ENCODE data around the gene PACSIN2.

The PACSIN2 gene, protein sequence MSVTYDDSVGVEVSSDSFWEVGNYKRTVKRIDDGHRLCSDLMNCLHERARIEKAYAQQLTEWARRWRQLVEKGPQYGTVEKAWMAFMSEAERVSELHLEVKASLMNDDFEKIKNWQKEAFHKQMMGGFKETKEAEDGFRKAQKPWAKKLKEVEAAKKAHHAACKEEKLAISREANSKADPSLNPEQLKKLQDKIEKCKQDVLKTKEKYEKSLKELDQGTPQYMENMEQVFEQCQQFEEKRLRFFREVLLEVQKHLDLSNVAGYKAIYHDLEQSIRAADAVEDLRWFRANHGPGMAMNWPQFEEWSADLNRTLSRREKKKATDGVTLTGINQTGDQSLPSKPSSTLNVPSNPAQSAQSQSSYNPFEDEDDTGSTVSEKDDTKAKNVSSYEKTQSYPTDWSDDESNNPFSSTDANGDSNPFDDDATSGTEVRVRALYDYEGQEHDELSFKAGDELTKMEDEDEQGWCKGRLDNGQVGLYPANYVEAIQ

DNA sequence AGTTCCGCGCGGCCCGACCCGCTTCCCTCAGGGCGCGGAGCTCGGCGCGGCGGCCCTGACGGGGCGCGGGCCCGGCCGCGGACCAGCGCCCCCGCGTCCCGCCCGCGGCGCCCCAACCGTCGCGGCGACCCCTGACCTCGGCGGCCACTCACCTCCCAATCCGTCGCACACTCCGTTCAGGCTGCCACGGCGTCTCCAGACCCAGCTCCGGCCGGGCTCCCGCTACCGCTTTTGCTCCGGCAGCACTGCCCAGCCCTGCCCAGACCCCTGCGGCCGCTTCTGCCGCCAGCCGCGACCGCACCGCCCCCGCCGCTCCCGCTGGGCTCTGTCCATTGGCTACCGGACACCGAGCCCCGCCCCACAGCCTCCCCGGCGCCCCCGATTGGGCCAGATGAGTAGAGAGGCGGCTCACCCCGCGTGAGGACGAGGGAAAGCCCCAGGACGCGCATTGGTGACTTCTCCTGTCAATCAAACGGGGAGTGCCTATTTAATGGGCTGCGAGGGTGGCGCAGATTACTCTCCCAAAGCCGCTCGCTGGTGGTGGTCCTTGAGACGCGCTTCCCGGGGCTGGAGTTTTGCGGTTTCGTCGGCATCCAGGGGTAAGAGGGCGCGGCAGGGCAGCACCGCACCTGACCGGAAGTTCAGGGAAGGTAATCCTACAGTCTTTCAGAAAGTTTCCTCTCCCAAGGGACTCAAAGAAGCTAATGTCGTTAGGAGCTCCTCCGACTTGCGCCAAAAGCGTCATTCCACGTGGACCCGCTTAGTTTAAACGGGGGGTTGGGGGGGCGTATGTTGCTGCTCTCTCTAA lies at the start of gene PACSIN2:
Gene PACSIN2 (minus strand): TSS at position 281 of the 808 bp plus-strand sequence. CDS start 103,069 bp downstream, outside the sequence.
- Histone ChIP-seq H3K27me3 (ENCODE audit: insufficient read depth, low read length) (no peaks in the 10 kb centered on the region), H3K4me3 (ENCODE audit: low read length) (peak within 1 kb of the TSS; percentile 89), H2AFZ (ENCODE audit: low read depth, low read length) (peak within 1 kb of the TSS; percentile 90), H3K9me3 (ENCODE audit: low read length) (no peaks in the 10 kb centered on the region), H3K4me1 (ENCODE audit: insufficient read depth, low read length) (peaks cover 11% of the 10 kb centered on the region), H3K36me3 (ENCODE audit: insufficient read depth, low read length) (no peaks in the 10 kb centered on the region)

DNA sequence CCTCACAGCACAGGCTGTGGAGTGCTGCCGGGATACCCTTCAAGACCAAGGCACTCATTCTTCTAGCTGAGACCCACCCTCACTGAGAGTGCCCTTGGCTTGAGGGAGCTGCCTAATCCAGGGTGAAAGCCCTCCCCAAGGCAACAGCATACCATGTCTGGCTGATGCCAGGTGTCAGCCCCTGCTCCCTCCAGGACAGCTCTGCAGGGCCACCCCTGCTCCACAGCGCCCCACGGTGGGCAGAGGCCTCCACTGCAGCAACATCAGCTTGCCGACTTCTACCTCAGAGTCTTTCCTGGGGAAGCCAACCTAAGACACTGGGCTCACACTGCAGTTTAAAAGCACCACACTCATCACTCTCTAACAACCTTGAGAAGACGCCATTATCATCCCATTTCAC lies 45.2 kb upstream of the PACSIN2 start:
- H2AFZ ChIP-seq (ENCODE audit: low read depth, low read length) = no peak overlapping the region
- H3K4me3 ChIP-seq (ENCODE audit: low read length) = no peak overlapping the region
- H3K36me3 ChIP-seq (ENCODE audit: insufficient read depth, low read length) = peaks cover 34% of the 10 kb centered on the region
- H3K27me3 ChIP-seq (ENCODE audit: insufficient read depth, low read length) = no peaks in the 10 kb centered on the region
- no peaks in the 10 kb centered on the region for H3K9me3 ChIP-seq (ENCODE audit: low read length)
- H3K4me1 ChIP-seq (ENCODE audit: insufficient read depth, low read length) = no peaks in the 10 kb centered on the region

DNA sequence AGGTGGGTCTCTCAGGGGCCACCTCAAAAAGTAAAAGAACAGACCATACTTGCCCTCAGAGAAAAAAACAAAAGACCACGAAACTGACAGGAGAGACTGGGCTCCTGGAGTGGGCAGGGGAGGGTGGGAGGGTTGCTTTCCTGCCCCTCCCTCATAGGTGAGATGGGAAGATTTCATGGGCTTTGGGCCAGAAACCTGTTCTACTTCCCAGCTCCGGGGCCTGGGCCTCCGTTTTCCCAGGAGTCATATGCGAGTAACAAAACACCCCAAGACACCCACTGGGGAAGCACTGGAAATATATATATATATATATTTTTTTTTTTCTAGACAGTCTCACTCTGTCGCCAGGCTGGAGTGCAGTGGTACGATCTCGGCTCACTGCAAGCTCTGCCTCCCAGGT lies 42.7 kb upstream of the PACSIN2 start:
- no peaks in the 10 kb centered on the region for H3K4me1 ChIP-seq (ENCODE audit: insufficient read depth, low read length)
- no peak overlapping the region for H2AFZ ChIP-seq (ENCODE audit: low read depth, low read length)
- no peaks in the 10 kb centered on the region for H3K9me3 ChIP-seq (ENCODE audit: low read length)
- H3K36me3 ChIP-seq (ENCODE audit: insufficient read depth, low read length) = peaks cover 21% of the 10 kb centered on the region
- no peak overlapping the region for H3K4me3 ChIP-seq (ENCODE audit: low read length)
- H3K27me3 ChIP-seq (ENCODE audit: insufficient read depth, low read length) = no peaks in the 10 kb centered on the region

DNA sequence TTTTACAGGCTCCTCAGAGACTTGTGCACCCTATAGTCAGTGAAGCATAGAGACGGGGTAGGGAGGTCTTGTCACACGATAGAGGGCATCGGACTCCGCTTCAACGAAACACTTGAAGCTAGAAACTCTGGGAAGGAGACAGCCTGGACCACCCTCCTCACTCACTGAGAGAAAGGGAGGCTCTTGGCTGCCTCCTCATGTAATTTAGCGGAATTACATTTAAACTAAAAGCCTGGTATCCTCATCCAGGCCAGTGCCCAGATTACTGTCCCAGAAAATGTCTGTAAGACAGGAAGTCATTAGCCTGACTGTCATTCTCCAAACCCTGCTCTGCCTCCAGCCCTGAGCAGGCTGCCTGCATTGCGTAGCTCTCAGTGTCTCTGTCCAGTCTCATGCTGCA lies 38.2 kb upstream of the PACSIN2 start:
- H2AFZ ChIP-seq (ENCODE audit: low read depth, low read length) = no peak overlapping the region
- H3K9me3 ChIP-seq (ENCODE audit: low read length) = no peaks in the 10 kb centered on the region
- no peaks in the 10 kb centered on the region for H3K4me1 ChIP-seq (ENCODE audit: insufficient read depth, low read length)
- H3K4me3 ChIP-seq (ENCODE audit: low read length) = no peak overlapping the region
- no peaks in the 10 kb centered on the region for H3K27me3 ChIP-seq (ENCODE audit: insufficient read depth, low read length)
- peaks cover 16% of the 10 kb centered on the region for H3K36me3 ChIP-seq (ENCODE audit: insufficient read depth, low read length)

DNA sequence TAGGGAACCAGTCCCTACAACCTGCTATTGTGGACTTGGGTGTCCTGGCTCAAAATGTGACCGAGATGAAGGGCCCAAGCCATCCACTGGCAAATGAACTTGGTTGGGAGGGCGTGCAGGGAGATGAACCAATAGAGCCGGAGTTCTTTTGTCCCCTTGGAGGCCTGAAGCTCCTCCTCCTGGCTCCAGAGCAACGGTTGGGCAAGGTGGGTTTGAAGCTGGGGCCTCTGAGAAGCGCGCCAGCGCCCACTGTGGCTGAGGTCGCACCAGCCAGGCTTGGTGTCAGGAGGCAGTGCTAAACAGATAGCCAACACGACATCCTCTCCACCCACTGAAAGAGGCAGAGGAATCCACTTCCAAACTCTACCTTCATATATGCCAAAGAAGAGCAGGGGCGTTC lies 36.0 kb upstream of the PACSIN2 start:
- Histone ChIP-seq H3K27me3 (ENCODE audit: insufficient read depth, low read length) (no peaks in the 10 kb centered on the region), H2AFZ (ENCODE audit: low read depth, low read length) (no peak overlapping the region), H3K4me3 (ENCODE audit: low read length) (no peak overlapping the region), H3K9me3 (ENCODE audit: low read length) (no peaks in the 10 kb centered on the region), H3K4me1 (ENCODE audit: insufficient read depth, low read length) (no peaks in the 10 kb centered on the region), H3K36me3 (ENCODE audit: insufficient read depth, low read length) (peaks cover 14% of the 10 kb centered on the region)

DNA sequence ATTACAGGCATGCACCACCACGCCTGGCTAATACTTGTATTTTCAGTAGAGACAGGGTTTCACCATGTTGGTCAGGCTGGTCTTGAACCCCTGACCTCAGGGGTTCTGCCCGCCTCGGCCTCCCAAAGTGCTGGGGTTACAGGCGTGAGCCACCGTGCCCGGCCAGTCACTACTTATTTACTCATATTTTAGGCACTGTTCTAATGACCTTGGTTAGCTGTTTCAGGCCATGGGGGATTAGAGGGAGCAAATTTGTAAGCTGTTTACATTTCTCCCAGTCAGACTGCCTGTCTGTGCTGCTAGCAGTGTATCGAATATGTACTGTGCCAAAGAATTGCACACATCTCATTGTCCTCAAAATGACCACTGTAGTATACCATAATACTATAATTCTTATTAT lies 32.7 kb upstream of the PACSIN2 start:
- no peak overlapping the region for H2AFZ ChIP-seq (ENCODE audit: low read depth, low read length)
- H3K4me1 ChIP-seq (ENCODE audit: insufficient read depth, low read length) = no peaks in the 10 kb centered on the region
- H3K4me3 ChIP-seq (ENCODE audit: low read length) = no peak overlapping the region
- H3K27me3 ChIP-seq (ENCODE audit: insufficient read depth, low read length) = no peaks in the 10 kb centered on the region
- peaks cover 10% of the 10 kb centered on the region for H3K36me3 ChIP-seq (ENCODE audit: insufficient read depth, low read length)
- H3K9me3 ChIP-seq (ENCODE audit: low read length) = no peaks in the 10 kb centered on the region

DNA sequence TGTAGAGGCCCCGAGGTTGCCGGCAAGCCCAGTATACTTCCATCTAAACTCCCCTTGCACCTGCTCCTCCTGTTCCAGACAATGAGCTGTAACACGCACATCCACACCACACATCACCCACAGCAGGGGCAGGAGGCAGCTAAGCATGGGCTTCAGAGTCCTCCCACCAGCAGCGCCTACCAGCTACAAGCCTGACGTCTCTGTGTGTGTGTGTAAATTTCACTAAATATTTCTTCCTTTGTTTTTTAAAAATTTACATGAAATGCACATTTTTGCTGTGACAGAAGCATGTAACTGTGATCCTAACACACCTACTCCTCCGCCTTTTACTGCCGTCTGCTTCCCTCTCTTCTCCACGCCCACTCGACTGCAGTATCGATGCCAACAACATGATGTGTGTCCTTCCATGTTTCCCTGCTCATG lies 29.4 kb upstream of the PACSIN2 start:
- H2AFZ ChIP-seq (ENCODE audit: low read depth, low read length) = no peak overlapping the region
- H3K4me3 ChIP-seq (ENCODE audit: low read length) = no peak overlapping the region
- no peaks in the 10 kb centered on the region for H3K9me3 ChIP-seq (ENCODE audit: low read length)
- no peaks in the 10 kb centered on the region for H3K36me3 ChIP-seq (ENCODE audit: insufficient read depth, low read length)
- H3K4me1 ChIP-seq (ENCODE audit: insufficient read depth, low read length) = no peaks in the 10 kb centered on the region
- H3K27me3 ChIP-seq (ENCODE audit: insufficient read depth, low read length) = no peaks in the 10 kb centered on the region

DNA sequence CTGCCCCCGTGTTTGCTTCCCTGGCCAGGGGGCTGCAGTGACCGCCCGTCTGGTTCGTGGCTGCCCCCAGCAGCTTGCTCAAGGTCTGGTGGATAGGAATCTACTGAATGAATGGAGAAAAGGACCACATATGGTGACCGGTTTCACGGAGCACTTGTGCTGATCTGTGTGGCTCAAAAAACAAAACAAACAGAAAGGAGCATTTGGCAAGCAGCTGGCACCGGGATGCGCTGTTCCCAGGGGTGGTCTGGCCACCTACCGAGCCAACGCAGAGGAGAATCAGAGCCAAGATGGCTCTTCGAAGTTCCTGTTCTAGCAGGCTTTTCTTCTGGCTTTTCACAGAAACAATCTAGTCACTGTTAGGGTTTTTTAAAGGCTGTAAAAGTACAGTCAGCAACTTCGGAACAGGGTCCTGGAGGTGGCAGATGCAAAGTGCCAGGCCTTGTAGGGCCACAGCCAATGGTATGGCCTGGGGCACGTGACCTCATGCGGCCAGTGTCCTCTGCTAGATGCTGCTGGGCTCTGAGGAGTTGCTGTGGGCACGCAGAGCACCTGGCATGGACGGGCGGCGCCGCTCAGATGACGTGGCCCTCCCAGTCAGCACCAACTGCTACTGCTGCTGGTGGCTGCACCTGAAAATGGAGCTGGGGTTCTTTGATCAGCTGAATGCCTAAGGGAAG lies 27.3 kb upstream of the PACSIN2 start:
- Histone ChIP-seq H3K9me3 (ENCODE audit: low read length) (no peaks in the 10 kb centered on the region), H2AFZ (ENCODE audit: low read depth, low read length) (no peak overlapping the region), H3K4me3 (ENCODE audit: low read length) (no peak overlapping the region), H3K4me1 (ENCODE audit: insufficient read depth, low read length) (no peaks in the 10 kb centered on the region), H3K27me3 (ENCODE audit: insufficient read depth, low read length) (no peaks in the 10 kb centered on the region), H3K36me3 (ENCODE audit: insufficient read depth, low read length) (no peaks in the 10 kb centered on the region)

DNA sequence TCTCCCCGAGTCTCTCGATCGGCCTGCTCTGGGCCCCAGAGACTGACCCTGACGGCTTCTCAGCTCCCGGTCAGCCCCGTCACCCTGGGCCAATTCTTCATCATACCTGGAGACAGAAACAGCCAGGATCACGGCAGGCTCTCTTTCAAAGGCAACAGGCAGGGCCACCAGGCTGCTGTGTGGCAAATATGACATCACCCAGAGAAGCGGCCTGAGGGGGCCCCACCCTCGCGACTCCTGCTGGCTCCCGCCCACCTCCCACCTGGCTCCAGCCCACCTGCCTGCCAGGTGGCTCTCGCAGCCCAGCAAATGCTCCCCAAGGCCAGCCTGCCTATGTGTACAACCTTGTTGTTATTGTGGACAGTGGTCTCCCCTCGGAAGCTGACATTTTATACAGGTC lies 24.9 kb upstream of the PACSIN2 start:
- H3K27me3 ChIP-seq (ENCODE audit: insufficient read depth, low read length) = no peaks in the 10 kb centered on the region
- no peak overlapping the region for H2AFZ ChIP-seq (ENCODE audit: low read depth, low read length)
- no peaks in the 10 kb centered on the region for H3K4me1 ChIP-seq (ENCODE audit: insufficient read depth, low read length)
- H3K9me3 ChIP-seq (ENCODE audit: low read length) = no peaks in the 10 kb centered on the region
- no peaks in the 10 kb centered on the region for H3K36me3 ChIP-seq (ENCODE audit: insufficient read depth, low read length)
- H3K4me3 ChIP-seq (ENCODE audit: low read length) = no peak overlapping the region

DNA sequence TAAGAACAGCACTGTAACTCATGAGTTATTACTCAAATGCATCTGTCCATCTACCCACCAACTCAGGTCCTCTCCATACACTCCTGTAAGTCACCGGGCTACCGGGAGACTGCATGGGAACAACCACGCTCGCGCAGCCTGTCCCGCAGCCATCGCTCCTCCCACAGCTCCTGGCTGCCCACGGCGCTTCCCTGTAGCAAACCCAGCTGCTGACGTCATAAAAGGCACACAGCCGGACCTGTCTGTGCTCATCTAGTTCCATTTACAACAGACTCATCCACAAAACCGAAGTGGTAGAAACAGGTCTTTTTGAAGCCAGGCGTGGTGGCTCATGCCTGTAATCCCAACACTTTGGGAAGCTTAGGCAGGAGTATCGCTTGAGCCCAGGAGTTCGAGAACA lies 23.4 kb upstream of the PACSIN2 start:
- Histone ChIP-seq H2AFZ (ENCODE audit: low read depth, low read length) (no peak overlapping the region), H3K9me3 (ENCODE audit: low read length) (no peaks in the 10 kb centered on the region), H3K27me3 (ENCODE audit: insufficient read depth, low read length) (no peaks in the 10 kb centered on the region), H3K4me3 (ENCODE audit: low read length) (no peak overlapping the region), H3K36me3 (ENCODE audit: insufficient read depth, low read length) (no peaks in the 10 kb centered on the region), H3K4me1 (ENCODE audit: insufficient read depth, low read length) (no peaks in the 10 kb centered on the region)

DNA sequence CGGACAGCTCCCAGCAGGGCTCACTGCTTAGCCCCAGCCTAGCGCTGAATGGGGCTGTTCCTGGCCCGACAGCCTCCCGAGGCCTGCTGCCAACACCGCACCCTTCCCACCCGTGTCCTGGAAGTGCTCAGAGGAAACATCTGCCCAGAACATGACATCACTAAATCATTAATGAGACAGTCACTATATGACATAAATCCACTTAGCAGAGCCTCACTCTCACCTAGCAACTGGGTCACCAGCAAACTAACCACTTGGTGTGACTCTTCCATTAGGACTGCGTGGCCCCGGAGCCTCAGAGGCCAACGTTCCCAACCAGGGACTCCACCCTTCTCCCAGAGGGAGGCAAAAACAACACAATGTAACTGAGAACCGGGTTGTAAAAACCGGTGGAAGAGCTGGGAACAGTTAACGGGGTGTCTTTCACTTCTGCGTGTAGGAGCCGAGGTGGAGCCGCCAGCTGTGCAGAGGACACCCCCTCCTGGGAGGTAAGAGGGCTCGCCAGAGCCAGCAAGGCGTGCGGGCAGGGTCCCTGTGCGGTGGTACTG lies 21.4 kb upstream of the PACSIN2 start:
- Histone ChIP-seq H3K36me3 (ENCODE audit: insufficient read depth, low read length) (no peaks in the 10 kb centered on the region), H3K27me3 (ENCODE audit: insufficient read depth, low read length) (no peaks in the 10 kb centered on the region), H3K9me3 (ENCODE audit: low read length) (no peaks in the 10 kb centered on the region), H3K4me3 (ENCODE audit: low read length) (no peak overlapping the region), H2AFZ (ENCODE audit: low read depth, low read length) (no peak overlapping the region), H3K4me1 (ENCODE audit: insufficient read depth, low read length) (no peaks in the 10 kb centered on the region)

DNA sequence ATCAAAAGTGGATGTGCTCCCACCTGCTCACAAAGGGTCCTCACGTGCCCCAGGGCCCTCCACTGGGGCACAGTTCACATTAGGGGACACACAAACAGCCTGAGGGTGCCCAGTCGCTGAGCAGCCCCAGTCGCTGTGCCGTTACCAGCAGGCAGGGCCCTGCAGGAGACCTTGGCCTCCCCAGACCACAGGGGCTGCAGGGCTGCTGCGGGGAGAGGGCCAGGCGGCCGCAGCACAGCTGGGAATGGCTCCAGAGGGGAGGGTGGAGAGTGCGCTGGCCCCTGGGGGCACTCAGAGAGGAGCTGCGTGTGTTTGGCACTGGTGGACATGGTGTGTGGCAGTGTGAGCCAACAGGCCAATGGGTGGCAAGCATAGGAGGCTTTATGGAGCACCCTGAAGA lies 20.3 kb upstream of the PACSIN2 start:
- no peaks in the 10 kb centered on the region for H3K9me3 ChIP-seq (ENCODE audit: low read length)

DNA sequence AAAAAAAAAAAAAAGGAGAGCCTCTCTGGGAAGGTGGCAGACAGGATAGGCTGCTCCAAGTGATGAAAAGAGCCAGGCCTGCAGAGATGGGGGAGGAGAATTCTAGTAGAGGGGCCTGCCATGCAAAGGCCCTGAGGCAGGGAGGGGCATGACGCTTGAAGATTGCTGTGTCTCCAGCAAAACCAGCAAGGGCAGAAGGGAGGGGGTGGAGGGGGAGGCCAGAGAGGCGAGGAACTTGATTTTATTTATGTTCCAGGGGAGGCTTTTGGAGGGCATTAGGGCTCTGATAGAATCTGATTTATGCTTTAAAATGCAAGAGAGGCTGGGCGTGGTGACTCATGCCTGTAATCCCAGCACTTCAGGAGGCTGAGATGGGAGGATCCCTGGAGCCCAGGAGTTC lies 16.7 kb upstream of the PACSIN2 start:
- H3K36me3 ChIP-seq (ENCODE audit: insufficient read depth, low read length) = no peaks in the 10 kb centered on the region
- H2AFZ ChIP-seq (ENCODE audit: low read depth, low read length) = no peak overlapping the region
- no peaks in the 10 kb centered on the region for H3K9me3 ChIP-seq (ENCODE audit: low read length)
- H3K4me1 ChIP-seq (ENCODE audit: insufficient read depth, low read length) = no peaks in the 10 kb centered on the region
- no peak overlapping the region for H3K4me3 ChIP-seq (ENCODE audit: low read length)
- H3K27me3 ChIP-seq (ENCODE audit: insufficient read depth, low read length) = no peaks in the 10 kb centered on the region

More for the DNA sequence above, 20.3 kb upstream of the PACSIN2 start:
- Histone ChIP-seq H3K4me1 (ENCODE audit: insufficient read depth, low read length) (no peaks in the 10 kb centered on the region), H3K4me3 (ENCODE audit: low read length) (no peak overlapping the region), H3K27me3 (ENCODE audit: insufficient read depth, low read length) (no peaks in the 10 kb centered on the region), H3K36me3 (ENCODE audit: insufficient read depth, low read length) (no peaks in the 10 kb centered on the region), H2AFZ (ENCODE audit: low read depth, low read length) (no peak overlapping the region)

All from neuron (in vitro differentiated cells).